ENCODE data around the gene TC2N. TPM values are rescaled to one million over a fixed set of nuclear protein-coding genes. Genes with fewer than 3 reads are reported as not detected.

TC2N gene
- total RNA-seq, 2 donors from 2014 or later, result 17.3 to 19.5 TPM

DNA sequence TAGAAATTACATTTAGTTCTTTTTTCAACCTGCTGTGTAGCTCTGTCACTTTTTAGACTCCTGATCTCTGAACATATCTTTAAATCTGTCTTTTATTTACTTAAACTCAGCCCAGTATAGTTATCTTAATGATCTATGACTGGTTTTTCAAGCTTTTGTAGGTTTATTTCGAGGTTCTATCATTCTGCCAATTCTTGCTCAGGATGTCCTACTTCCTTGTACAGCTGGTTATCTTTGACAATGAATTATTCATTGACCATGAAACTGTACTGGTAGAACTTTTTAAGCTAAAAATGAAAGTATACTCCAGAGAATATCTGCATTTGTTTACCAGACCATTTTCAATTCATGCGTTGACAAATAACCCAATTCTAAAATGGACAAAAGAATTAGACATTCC is 37.8 kb downstream of the TC2N start:
- Histone ChIP-seq H3K36me3 (ENCODE audit: control insufficient read depth, insufficient read depth, low read length) (no peaks in the 10 kb centered on the region), H3K27me3 (ENCODE audit: control insufficient read depth, insufficient read depth, low read length, poor library complexity, severe bottlenecking) (peaks cover 1% of the 10 kb centered on the region), H3K4me1 (ENCODE audit: control insufficient read depth, insufficient read depth, low read length) (no peaks in the 10 kb centered on the region), H3K9me3 (ENCODE audit: control insufficient read depth, low read length) (peaks cover 5% of the 10 kb centered on the region), H3K4me3 (ENCODE audit: low read length) (no peak overlapping the region), H3K9ac (ENCODE audit: extremely low read depth, low read length, poor library complexity, severe bottlenecking) (no peak overlapping the region), H3K27ac (ENCODE audit: low read depth, low read length) (no peak overlapping the region)
- Mint-ChIP-seq H3K4me1 (peaks cover 4% of the 10 kb centered on the region), H3K27me3 (ENCODE audit: insufficient read depth) (no peaks in the 10 kb centered on the region), H3K36me3 (ENCODE audit: low read depth) (peaks cover 2% of the 10 kb centered on the region), H3K4me3 (no peak overlapping the region), H3K27ac (no peak overlapping the region), H3K9me3 (peaks cover 10% of the 10 kb centered on the region)
- WGBS, 2 experiments (ENCODE audit: insufficient coverage in 1 of 2, insufficient read length in 1 of 2), result 85 to 91% methylated on average over 1 to 2 of the region's 2 CpGs
- TF ChIP-seq, protein P1, sequence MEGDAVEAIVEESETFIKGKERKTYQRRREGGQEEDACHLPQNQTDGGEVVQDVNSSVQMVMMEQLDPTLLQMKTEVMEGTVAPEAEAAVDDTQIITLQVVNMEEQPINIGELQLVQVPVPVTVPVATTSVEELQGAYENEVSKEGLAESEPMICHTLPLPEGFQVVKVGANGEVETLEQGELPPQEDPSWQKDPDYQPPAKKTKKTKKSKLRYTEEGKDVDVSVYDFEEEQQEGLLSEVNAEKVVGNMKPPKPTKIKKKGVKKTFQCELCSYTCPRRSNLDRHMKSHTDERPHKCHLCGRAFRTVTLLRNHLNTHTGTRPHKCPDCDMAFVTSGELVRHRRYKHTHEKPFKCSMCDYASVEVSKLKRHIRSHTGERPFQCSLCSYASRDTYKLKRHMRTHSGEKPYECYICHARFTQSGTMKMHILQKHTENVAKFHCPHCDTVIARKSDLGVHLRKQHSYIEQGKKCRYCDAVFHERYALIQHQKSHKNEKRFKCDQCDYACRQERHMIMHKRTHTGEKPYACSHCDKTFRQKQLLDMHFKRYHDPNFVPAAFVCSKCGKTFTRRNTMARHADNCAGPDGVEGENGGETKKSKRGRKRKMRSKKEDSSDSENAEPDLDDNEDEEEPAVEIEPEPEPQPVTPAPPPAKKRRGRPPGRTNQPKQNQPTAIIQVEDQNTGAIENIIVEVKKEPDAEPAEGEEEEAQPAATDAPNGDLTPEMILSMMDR (conservative IDR thresholded peaks at IDR 0.05), result no peak
- no peak for DNase-seq

DNA sequence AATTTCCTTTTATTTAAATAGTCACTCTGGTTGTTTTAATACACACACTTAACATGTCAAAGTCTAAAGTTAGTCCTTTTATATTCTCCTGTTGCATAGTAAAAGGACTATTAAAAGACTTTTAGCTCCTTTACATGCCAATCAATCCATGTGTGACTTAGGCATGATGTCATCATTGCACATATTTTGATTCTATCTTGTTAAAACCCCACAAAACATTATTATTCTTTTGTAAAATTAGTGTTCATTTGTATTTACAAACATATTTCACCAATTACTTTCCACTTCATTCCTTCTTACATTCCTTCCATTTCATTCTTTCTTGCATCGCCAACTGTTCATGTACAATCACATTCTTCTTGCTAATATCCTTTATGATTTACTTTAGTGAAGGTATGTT is 39.6 kb downstream of the TC2N start:
- H3K27me3 Mint-ChIP-seq (ENCODE audit: insufficient read depth), result no peaks in the 10 kb centered on the region
- no peak overlapping the region for H3K27ac Mint-ChIP-seq
- Histone ChIP-seq H3K27me3 (ENCODE audit: control insufficient read depth, insufficient read depth, low read length, poor library complexity, severe bottlenecking) (no peaks in the 10 kb centered on the region), H3K4me3 (ENCODE audit: low read length) (no peak overlapping the region), H3K9ac (ENCODE audit: extremely low read depth, low read length, poor library complexity, severe bottlenecking) (no peak overlapping the region), H3K9me3 (ENCODE audit: control insufficient read depth, low read length) (peaks cover 5% of the 10 kb centered on the region), H3K4me1 (ENCODE audit: control insufficient read depth, insufficient read depth, low read length) (no peaks in the 10 kb centered on the region), H3K27ac (ENCODE audit: low read depth, low read length) (no peak overlapping the region), H3K36me3 (ENCODE audit: control insufficient read depth, insufficient read depth, low read length) (no peaks in the 10 kb centered on the region)
- H3K4me1 Mint-ChIP-seq, result peaks cover 3% of the 10 kb centered on the region
- WGBS, 2 experiments (ENCODE audit: insufficient coverage in 1 of 2, insufficient read length in 1 of 2), result 88% methylated on average over 1 of the region's 1 CpG; no CpG with 5 or more reads in 1 of the 2 experiments
- TF ChIP-seq, protein P1 (conservative IDR thresholded peaks at IDR 0.05), result no peak
- no peak for DNase-seq
- peaks cover 10% of the 10 kb centered on the region for H3K9me3 Mint-ChIP-seq
- H3K36me3 Mint-ChIP-seq (ENCODE audit: low read depth), result peaks cover 2% of the 10 kb centered on the region
- no peak overlapping the region for H3K4me3 Mint-ChIP-seq

DNA sequence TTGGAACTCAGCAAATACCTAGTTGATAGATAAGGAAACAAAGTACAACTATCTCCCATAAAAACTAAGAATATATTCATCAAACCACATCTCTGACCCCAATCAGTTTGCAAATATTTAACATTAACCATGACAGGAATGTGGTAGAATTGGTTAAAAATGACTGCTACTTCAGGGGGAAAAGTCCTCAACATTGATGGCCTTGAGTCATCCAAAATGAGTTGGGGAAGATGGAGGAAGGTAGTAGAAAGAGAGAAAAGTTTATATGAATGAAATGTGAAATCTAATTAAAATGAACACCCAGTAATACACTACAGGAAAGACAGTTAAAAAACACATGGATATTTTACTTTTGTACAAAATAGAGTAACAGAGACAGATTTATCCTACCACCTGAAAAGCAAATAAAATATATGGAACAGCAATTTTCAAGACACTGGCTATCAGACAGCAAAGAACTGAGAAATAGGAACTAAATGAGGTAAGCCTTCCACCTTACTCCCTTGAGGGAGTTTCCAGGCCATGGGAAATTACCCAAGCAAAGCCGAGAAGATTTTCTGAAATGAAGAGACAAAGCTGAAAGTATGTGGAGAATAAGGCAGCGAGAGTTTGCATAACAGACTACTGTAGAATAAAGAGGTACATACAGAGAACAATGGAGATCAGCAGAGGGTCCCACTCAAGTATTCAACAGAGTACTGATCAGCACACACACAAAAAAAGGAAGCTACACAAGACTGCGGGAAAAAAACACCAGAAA is 49.6 kb downstream of the TC2N start:
- Mint-ChIP-seq H3K4me1 (peaks cover 3% of the 10 kb centered on the region), H3K9me3 (no peaks in the 10 kb centered on the region), H3K27ac (no peak overlapping the region), H3K4me3 (no peak overlapping the region), H3K27me3 (ENCODE audit: insufficient read depth) (no peaks in the 10 kb centered on the region), H3K36me3 (ENCODE audit: low read depth) (no peaks in the 10 kb centered on the region)
- no peaks in the 10 kb centered on the region for H3K4me1 ChIP-seq (ENCODE audit: control insufficient read depth, insufficient read depth, low read length)
- H3K27me3 ChIP-seq (ENCODE audit: control insufficient read depth, insufficient read depth, low read length, poor library complexity, severe bottlenecking), result no peaks in the 10 kb centered on the region
- H3K27ac ChIP-seq (ENCODE audit: low read depth, low read length), result no peak overlapping the region
- peaks cover 12% of the 10 kb centered on the region for H3K9me3 ChIP-seq (ENCODE audit: control insufficient read depth, low read length)
- TF ChIP-seq, protein P1 (conservative IDR thresholded peaks at IDR 0.05), result no peak
- 83 to 88% methylated on average over 2 to 3 of the region's 3 CpGs for WGBS, 2 experiments (ENCODE audit: insufficient coverage in 1 of 2, insufficient read length in 1 of 2)
- no peak for DNase-seq
- no peak overlapping the region for H3K4me3 ChIP-seq (ENCODE audit: low read length)
- no peak overlapping the region for H3K9ac ChIP-seq (ENCODE audit: extremely low read depth, low read length, poor library complexity, severe bottlenecking)
- H3K36me3 ChIP-seq (ENCODE audit: control insufficient read depth, insufficient read depth, low read length), result no peaks in the 10 kb centered on the region

Data from endodermal cell (in vitro differentiated cells).